Measurements from ENCODE around the gene GNA14.

Gene GNA14

GRCh38 chr9:77471572-77471971 is 176.6 kb downstream of the GNA14 start:
- no peak for TF ChIP-seq CTCF (IDR thresholded peaks at IDR 0.05; ENCODE audit: extremely low read depth, insufficient read depth, missing control alignments)
- in situ Hi-C loops (cut with MboI; ENCODE audit: low pct_unique_long_range_greater_than_20kb, low sequenced_read_pairs, unreplicated experiment), result loop anchor here (25.0 kb wide), 1 partner anchor 266 kb away; no protein-coding TSS in a partner anchor
- DNase-seq (ENCODE audit: low spot score), result no peak

GRCh38 chr9:77469515-77470231 is 178.4 kb downstream of the GNA14 start:
- DNase-seq (ENCODE audit: low spot score), result no peak
- TF ChIP-seq CTCF (IDR thresholded peaks at IDR 0.05; ENCODE audit: extremely low read depth, insufficient read depth, missing control alignments), result no peak
- in situ Hi-C loops (cut with MboI; ENCODE audit: low pct_unique_long_range_greater_than_20kb, low sequenced_read_pairs, unreplicated experiment), result loop anchor here (25.0 kb wide), 1 partner anchor 268 kb away; no protein-coding TSS in a partner anchor

- in situ Hi-C loops (cut with MboI; ENCODE audit: low pct_unique_long_range_greater_than_20kb, low sequenced_read_pairs, unreplicated experiment), result loop anchor here (25.0 kb wide), 1 partner anchor 273 kb away; no protein-coding TSS in a partner anchor
- no peak for DNase-seq (ENCODE audit: low spot score)
- no peak for TF ChIP-seq CTCF (IDR thresholded peaks at IDR 0.05; ENCODE audit: extremely low read depth, insufficient read depth, missing control alignments)
Measured at GRCh38 chr9:77464661-77465060, 183.5 kb downstream of the GNA14 start.

- DNase-seq (ENCODE audit: low spot score), result no peak
- TF ChIP-seq CTCF (IDR thresholded peaks at IDR 0.05; ENCODE audit: extremely low read depth, insufficient read depth, missing control alignments), result no peak
- in situ Hi-C loops (cut with MboI; ENCODE audit: low pct_unique_long_range_greater_than_20kb, low sequenced_read_pairs, unreplicated experiment), result loop anchor here (25.0 kb wide), 1 partner anchor 274 kb away; no protein-coding TSS in a partner anchor
Measured at GRCh38 chr9:77463151-77463550, 185.0 kb downstream of the GNA14 start.

GRCh38 chr9:77462066-77462465 is 186.1 kb downstream of the GNA14 start:
- in situ Hi-C loops (cut with MboI; ENCODE audit: low pct_unique_long_range_greater_than_20kb, low sequenced_read_pairs, unreplicated experiment), result loop anchor here (25.0 kb wide), 1 partner anchor 275 kb away; no protein-coding TSS in a partner anchor
- TF ChIP-seq CTCF (IDR thresholded peaks at IDR 0.05; ENCODE audit: extremely low read depth, insufficient read depth, missing control alignments), result no peak
- DNase-seq (ENCODE audit: low spot score), result no peak

GRCh38 chr9:77460938-77461337 is 187.2 kb downstream of the GNA14 start:
- in situ Hi-C loops (cut with MboI; ENCODE audit: low pct_unique_long_range_greater_than_20kb, low sequenced_read_pairs, unreplicated experiment), result loop anchor here (25.0 kb wide), 1 partner anchor 276 kb away; no protein-coding TSS in a partner anchor
- no peak for DNase-seq (ENCODE audit: low spot score)
- no peak for TF ChIP-seq CTCF (IDR thresholded peaks at IDR 0.05; ENCODE audit: extremely low read depth, insufficient read depth, missing control alignments)
